ENCODE results near the gene GOLGA2.

GOLGA2 gene, protein sequence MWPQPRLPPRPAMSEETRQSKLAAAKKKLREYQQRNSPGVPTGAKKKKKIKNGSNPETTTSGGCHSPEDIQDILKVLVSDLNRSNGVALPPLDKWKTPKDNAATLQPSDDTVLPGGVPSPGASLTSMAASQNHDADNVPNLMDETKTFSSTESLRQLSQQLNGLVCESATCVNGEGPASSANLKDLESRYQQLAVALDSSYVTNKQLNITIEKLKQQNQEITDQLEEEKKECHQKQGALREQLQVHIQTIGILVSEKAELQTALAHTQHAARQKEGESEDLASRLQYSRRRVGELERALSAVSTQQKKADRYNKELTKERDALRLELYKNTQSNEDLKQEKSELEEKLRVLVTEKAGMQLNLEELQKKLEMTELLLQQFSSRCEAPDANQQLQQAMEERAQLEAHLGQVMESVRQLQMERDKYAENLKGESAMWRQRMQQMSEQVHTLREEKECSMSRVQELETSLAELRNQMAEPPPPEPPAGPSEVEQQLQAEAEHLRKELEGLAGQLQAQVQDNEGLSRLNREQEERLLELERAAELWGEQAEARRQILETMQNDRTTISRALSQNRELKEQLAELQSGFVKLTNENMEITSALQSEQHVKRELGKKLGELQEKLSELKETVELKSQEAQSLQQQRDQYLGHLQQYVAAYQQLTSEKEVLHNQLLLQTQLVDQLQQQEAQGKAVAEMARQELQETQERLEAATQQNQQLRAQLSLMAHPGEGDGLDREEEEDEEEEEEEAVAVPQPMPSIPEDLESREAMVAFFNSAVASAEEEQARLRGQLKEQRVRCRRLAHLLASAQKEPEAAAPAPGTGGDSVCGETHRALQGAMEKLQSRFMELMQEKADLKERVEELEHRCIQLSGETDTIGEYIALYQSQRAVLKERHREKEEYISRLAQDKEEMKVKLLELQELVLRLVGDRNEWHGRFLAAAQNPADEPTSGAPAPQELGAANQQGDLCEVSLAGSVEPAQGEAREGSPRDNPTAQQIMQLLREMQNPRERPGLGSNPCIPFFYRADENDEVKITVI

DNA sequence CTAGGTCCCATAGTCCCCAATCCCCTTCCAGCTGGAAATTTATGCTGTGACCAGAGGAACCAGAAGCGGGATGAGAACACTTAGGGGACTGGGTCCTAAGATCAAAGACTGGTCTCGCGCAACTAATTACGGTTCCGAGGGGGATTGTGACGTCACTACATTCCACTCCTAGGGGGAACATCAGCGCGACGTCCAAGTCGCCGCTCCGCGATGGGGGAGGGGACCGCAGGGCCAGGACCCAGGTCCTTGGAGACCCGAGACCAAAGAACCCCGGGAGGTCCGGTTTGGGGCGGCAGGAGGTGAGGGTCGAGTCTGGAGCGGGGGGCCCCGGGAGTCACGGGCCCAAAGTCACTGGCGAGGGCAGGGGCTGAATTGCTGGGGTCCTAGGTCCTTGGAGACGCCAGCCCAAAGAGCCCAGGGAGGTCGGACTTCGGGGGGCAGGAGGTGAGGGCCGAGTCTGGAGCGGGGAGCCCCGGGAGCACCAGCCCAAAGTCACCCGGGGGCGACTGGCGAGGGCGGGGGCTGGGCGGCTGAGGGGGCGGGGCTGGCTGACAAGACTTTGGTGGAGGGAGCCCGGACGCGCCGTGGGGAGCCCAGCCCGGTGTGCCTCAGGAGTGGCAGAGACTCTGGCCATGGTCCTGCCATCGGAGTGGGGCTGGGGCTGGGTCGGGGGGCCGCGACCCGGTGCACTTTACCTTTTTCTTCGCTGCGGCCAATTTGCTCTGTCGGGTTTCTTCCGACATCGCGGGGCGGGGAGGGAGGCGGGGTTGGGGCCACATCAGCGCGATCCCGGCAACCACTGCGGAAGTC lies at the start of gene GOLGA2:
Gene GOLGA2 (minus strand): TSS at position 810 of the 810 bp plus-strand sequence. CDS start 31 bp downstream, at position 779.
- peak; percentile 31 for DNase-seq (ENCODE audit: low spot score)

DNA sequence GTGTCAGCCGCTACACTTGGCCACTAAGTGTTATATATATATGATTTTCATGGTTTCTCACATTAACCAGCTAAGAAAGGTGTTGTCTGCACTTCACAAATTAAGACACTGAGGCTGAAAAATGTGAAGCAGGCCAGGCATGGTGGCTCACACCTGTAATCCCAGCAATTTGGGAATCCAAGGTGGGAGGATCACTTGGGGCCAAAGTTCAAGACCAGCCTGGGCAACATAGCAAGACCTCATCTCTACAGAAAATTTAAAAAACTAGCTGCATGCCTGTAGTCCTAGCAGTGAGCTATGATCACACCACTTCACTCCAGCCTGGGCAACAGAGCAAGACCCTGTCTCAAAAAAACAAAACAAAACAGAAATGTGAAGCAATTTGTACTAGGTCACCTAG lies 48.6 kb upstream of the GOLGA2 start:
- DNase-seq (ENCODE audit: low spot score): no peak

DNA sequence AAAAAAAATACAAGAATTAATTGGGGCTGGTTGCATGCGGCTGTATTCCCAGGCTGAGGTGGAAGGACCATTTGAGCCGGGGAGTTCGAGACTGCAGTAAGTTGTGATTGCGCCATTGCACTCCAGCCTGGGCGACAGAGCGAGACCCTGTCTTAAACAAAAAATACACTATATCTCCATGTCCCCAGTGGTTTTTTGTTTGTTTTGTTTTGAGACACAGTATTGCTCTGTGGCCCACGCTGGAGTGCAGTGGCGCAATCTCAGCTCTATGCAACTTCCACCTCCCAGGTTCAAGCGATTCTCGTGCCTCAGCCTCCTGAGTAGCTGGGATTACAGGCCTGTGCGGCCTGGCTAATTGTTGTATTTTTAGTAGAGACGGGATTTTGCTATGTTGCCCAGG lies 48.0 kb upstream of the GOLGA2 start:
- DNase-seq (ENCODE audit: low spot score): no peak

DNA sequence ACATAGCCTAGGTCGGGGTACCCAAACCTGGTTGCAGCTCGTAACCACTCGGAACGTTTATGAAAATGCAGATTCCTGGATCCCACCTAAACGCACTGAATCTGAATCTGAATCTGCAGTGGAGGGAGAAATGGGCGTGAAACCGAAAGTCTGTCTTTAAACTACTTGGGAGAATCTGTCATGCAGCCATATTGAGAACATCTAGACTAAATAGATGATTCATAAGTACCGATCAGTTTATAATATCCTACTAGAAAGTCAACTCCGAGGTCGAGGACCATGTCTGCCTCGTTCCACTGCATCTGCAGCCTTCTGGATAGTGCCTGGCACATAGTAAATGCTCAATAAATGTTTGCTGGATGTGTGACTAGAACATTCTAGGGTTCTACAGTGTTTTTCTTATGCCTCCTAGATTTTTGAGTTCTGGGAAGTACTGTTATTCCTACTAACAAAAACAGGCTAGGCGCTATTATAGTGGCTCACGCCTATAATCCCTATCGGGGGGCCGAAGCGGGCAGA lies 47.5 kb upstream of the GOLGA2 start:
- no peak for DNase-seq (ENCODE audit: low spot score)

DNA sequence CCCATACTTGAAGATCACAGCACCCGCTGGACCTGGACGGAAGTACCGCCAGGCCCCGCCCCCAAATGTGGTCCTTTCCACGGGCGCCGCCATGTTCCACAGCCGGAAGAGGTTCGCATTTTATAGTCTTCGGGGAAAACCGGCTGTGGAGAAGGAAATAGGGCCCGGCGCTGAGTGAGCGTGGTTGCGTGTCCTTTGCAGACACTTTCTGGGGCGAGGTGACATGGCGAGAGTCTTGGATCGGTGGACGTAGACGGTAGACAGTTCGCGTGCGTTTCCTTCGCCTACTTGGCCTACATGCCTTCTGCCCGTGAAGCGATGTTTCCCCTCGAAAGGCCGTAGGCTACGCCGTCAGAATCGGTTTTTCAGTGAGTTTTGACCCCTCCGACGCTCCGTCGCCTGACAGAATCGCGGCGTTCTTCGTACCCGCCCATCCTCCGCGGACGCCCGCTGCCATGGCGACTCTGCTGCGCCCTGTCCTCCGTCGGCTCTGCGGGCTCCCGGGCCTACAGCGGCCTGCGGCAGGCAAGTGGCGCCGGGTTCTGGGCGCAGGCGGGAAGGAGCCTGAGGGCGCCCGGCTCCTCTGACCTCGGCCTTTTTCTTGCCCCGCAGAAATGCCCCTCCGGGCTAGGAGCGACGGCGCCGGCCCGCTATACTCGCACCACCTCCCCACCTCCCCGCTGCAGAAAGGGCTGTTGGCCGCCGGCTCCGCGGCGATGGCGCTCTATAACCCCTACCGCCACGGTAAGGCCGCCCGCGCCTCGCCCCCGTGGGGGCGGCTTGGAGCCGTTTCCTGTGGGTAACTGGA lies 46.8 kb upstream of the GOLGA2 start, which contains the start of the genes COQ4 and TRUB2:
Gene COQ4 (plus strand): TSS at position 436 of the 808 bp plus-strand sequence. CDS start 20 bp downstream, at position 456.
Gene TRUB2 (minus strand): TSS at position 44 of the 808 bp plus-strand sequence. CDS start 39 bp downstream, at position 5.
- DNase-seq (ENCODE audit: low spot score): peak; percentile 97

DNA sequence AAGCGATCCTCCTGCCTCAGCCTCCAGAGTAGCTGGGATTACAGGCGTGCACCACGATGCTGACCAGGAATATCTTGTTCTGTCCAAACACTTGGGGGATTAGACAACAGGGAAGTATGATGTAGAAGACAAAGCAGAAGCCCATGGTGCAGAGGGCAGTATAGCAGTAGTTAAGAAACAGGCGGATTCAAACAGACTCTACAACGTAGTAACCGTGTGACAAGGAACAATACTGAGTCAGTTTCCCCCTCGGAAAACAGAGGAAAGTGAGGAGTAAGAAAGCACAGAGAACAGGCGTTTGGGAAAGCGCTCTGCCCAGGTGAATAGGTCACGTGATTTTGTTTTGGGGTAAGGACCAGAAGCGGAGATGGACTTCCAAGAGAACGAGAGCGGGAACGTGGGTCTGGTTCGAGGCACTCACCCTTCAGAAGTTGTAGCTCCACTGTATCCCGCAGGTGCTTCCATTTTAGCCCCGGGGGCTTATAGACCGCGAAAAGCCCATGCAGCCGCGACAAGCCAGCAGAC lies 46.1 kb upstream of the GOLGA2 start:
- DNase-seq (ENCODE audit: low spot score): no peak

DNA sequence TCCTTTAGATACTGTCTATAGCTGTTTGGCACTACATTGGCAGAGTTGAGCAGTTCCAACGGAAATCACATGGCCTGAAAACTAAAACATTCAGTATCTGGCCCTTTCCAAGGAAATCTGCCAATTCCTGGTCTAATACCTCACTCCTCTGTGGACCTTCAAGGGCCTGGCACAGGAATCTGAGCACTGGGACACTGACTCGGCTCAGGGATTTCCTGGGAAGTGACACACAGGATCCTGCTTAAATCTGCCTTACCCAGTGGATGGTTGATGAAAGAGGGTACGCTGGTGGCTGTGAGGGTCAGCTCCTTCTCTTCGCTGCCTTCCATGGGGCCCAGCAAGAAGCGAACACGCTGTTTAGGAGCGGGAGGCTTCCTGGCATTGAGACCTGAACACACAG lies 45.5 kb upstream of the GOLGA2 start:
- DNase-seq (ENCODE audit: low spot score): no peak

DNA sequence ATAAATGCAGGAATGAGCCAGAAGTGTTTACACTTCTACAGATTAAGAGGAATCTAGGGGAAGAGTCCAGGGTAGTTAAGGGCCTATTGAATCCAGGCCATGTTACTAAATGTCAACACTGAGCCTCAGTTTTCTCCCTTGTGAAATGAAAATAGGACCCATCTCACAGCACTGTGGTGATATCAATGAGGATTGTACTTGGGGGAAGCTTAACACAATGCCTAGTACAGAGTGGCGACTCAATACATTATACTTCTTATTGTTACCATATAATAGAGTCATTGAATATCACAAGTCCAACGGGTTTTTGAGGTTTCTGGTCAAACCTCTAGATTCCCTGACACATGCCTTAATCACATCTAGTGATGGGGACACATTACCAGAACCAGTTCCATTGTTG lies 41.8 kb upstream of the GOLGA2 start:
- DNase-seq (ENCODE audit: low spot score): no peak

DNA sequence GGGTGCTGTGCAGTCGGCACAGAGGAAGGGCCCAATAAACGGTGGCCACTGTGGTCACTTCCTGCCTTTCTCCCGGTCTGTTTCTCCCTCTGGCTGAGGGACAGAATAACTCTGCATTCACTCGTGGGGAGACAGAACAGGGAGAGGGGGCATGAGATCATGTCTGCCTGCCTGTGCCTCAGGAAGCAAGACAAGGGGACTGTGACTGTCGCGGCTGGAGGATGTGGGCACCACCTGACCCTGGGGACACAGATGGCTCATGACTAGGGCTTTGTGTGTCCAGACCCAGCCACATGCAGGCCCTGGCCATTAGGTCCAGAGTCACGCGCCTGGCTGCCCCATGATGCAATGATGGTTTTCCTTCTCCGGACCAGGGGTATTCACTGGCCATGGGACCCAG lies 40.6 kb upstream of the GOLGA2 start:
- no peak for DNase-seq (ENCODE audit: low spot score)

DNA sequence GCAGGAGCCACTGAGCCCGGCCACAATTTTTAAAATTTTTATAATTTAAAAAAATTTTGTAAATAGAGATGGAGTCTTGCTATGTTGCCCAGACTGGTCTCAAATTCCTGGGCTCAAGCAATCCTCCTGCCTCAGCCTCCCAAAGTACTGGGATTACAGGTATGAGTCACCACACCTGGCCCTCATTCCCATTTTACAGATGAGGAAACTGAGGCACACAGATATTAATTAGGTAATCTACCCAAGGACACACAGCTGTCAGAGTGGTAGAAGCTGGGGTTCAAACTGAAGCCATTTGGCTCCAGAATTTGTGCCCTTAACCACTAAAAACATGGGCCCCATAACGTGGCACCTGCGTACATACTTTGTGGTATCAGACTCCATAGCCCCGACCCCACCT lies 38.9 kb upstream of the GOLGA2 start:
- DNase-seq (ENCODE audit: low spot score): no peak

DNA sequence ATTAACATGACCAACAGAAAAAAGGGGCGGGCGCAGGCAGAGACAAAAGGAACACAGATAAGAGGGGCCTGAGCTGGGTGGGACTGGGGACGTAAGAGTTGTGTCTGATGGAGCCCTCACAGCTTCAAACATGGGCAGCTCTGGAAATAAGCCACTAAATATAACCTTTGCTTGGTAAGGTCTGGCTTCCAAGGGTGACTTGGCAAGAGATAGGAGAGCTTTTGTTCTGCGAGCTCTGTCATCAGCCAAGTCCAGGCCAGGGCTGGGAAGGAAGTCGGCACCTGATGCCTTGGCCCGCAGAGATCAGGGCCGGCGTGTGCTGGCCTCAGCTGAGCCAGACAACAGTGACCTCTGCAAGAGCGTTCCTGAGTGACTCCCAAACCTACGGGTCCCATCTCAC lies 34.7 kb upstream of the GOLGA2 start:
- DNase-seq (ENCODE audit: low spot score): peak; percentile 40

DNA sequence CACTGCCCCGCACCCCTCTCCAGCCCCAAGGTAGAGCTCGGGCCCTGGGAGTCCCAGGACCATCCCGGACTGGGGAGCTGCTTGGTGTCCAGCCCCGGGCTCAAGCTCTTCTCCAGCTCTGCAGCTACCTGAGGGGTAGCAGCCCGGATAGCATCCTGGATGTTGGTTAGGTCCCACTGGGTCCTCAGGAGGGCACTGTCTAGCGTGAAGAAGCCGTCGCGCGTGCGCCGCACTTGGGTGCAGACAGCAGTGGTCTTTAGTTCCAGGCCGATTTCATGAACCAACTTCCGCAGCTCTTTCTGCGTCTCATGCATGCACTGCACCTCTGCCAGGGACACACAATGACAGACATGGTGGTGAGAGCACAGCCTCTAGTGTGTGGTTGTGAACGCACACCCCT lies 33.7 kb upstream of the GOLGA2 start:
- DNase-seq (ENCODE audit: low spot score): no peak

DNA sequence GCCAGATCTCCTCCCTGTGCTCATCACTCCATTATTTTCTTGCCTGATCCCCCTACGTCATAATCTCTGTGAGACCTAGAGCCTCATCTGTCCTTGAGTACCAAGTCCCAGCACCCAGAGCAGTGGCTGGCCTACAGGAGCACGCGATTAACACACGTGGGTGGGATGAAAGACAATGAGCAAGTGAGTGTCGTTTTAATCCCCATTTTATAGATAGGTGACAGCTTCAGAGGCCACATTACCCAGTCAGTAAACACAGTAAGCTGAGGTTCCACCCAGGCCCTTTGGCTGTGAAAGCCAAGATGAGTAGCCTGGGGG lies 29.1 kb upstream of the GOLGA2 start:
- DNase-seq (ENCODE audit: low spot score): no peak

DNA sequence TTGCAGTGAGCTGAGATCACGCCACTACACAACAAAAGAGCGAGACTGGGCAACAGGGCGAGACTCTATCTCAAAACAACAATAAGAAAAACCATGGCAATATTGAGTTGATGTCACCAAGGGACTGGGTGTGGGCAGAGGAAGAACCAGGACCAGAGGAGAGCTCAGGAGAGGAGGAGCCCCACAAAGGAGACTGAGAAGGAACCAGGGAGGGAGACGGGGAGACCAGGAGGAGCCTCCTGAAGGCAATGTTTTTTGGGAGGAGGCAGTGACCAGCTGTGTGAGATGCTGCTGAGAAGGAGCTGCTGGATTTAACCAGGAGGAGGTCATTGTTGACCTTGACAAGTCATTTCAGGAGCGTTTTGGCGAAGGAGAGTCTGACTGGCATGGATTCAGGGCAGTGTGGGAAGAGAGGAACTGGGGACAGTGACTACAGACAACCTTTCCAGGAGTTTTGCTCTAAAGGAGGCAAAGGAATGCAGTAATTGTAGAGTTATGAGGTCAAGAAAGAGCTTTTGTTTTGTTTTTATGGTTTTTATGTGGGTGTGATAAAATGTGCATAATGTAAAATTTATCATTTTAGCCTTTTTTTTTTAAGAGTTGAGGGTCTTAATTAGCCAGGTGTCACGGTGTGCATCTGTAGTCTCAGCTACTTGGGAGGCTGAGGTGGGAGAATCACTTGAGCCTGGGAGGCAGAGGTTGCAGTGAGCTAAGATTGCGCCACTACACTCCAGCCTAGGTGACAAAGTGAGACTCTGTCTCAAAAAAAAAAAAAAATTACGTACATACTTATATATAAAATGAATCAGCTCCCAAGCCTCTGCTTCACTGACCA lies 28.5 kb upstream of the GOLGA2 start:
- no peak for DNase-seq (ENCODE audit: low spot score)

DNA sequence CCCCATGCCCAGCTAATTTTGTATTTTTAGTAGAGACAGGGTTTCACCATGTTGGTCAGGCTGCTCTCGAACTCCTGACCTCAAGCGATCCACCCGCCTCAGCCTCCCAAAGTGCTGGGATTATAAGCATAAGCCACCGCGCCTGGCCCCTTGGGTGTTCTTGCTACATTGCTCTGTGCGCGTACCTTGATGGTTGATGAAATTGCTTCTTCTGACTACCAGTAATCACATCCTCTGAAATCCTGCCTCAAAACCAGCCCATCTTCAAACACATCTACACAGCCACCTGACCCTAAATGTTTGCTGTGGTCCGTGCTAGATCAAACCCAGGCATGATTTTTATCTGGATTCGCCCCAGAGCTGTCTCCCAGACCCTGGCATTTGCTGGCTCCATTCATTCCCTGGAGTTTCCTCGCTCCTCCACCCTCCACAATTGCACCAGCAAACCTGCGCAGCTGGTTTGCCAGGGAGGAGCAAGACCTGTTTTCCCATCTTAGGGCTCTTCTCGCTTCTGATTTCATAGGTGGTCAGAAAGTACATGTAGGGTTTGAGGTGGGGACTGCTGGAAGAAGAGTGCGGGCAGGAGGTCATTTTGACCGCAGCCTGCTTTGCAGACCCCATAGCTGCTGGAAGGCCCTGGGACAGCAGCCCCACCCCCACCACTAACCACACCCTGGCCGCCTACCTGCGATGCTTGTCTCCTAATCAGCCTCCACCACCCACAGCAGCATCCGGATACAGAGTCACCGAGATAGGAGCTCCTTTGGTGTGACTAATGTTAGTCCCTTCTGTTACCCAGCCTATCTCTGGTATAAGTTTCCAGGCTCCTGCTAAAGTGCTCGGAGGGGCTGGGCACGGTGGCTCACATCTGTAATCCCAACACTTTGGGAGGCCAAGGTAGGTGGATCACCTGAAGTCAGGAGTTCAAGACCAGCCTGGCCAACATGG lies 23.0 kb upstream of the GOLGA2 start:
- DNase-seq (ENCODE audit: low spot score): no peak

DNA sequence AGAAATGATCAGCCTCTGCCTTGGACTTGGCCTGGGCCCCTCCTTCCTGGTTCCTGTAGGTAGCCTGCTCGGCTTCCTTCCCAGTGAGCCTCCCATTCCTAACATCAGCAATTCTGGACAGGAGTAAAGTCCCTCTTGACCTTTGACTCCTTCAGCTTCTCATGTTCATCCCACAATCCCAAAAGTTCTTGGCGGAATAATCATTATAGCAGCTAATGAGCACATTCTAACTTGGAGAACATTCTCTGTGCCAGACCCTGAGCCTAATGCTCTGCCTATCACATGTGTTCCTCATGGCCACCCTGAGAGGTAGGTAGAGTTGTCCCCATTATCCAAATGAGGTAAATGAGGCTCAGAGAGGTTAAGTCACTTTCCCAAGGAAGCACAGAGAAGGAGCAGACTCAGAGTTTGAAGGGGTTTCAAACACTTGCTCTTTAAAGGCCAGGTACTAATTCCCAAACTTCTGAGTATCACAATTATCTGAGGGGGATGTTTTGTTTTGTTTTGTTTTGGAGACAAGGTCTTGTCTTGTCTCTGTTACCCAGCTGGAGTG lies 21.5 kb upstream of the GOLGA2 start:
- DNase-seq (ENCODE audit: low spot score): no peak

DNA sequence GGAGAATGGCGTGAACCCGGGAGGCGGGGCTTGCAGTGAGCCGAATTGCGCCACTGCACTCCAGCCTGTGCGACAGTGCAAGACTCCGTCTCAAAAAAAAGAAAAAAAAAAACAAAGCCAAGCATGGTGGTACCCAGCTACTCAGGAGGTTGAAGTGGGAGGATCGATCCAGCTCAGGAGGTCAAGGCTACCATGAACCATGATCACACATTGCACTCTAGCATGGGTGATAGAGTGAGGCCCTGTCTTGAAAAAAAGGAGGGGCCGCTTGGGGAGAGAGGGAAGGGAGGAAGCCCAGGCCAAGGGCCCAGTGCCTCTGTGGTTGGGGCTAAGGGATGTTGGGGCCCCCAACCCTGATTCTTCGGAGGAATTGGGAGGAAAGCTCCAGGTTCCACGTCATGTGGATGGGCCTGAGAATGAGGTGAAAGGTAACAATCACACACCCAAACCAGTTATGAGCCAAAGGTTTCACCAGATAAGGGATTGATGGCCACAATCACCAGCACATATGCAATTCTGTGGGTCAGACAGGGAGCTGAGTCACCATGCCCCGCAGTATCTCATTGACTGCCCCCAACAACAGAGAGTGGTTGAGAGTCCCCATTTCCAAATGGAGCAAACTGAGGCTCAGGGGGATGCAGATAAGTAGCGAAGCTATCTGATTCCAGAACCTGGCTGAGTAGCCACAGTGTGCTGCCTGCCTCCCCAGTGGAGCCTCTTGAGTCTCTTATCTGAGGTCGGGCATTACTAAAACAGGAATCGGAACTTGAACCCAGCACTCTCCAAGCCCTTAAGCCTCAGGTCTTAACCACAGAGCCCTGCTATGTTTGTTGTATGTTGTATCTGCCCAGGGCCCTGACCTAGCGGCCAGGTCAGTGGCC lies 20.8 kb upstream of the GOLGA2 start:
- DNase-seq (ENCODE audit: low spot score): no peak

All from COLO829 (cell line).